GM12878 (cell line): ENCODE data around the gene WRAP73. TPM values are rescaled to one million over a fixed set of nuclear protein-coding genes. Genes with fewer than 3 reads are reported as not detected.

Source experiments
- CBX5 ChIP-seq: sonication (generic); IDR thresholded peaks from 2 replicates; pipeline ENCODE4 v1.6.1; 2016; ENCODE audit warnings: low read depth, moderate library complexity, mild to moderate bottlenecking, inconsistent platforms
- FOXK2 ChIP-seq: fragments of 450-650 bp; IDR thresholded peaks from 2 replicates; pipeline ENCODE4 v1.6.1; 2017; ENCODE audit warnings: mild to moderate bottlenecking, moderate library complexity
- GABPA ChIP-seq: IDR thresholded peaks from 2 replicates; pipeline ENCODE4 v1.6.1; 2014; ENCODE audit warnings: antibody characterized with exemption, low read depth, mild to moderate bottlenecking, inconsistent platforms
- IRF4 ChIP-seq: IDR thresholded peaks from 2 replicates; pipeline ENCODE4 v1.6.1; 2011; ENCODE audit warnings: low read depth, low read length
- PAX8 ChIP-seq: fragments of 450-650 bp; IDR thresholded peaks from 2 replicates; pipeline ENCODE4 v1.6.1; 2017; ENCODE audit warnings: mild to moderate bottlenecking, moderate library complexity
- RFX5 ChIP-seq: IDR thresholded peaks from 2 replicates; pipeline ENCODE4 v1.6.1; 2011; ENCODE audit warnings: low read depth, low read length, improper control_type of control experiment
- SMAD5 ChIP-seq: IDR thresholded peaks from 2 replicates; pipeline ENCODE4 v1.6.1; 2016; ENCODE audit warnings: antibody characterized with exemption, low read depth
- SRF ChIP-seq, 2 experiments: IDR thresholded peaks; 2 replicates each; pipeline ENCODE4 v1.6.1; 2011; ENCODE audit warnings: low read depth in 2 of 2, low read length in 2 of 2, mild to moderate bottlenecking in 1 of 2, moderate library complexity in 1 of 2
- SUPT20H ChIP-seq: IDR thresholded peaks from 2 replicates; pipeline ENCODE4 v1.6.1; 2011; ENCODE audit warnings: low read depth, mild to moderate bottlenecking, low read length, moderate library complexity, borderline replicate concordance; ENCODE audit not compliant: control insufficient read depth
- ZSCAN29 ChIP-seq: fragments of 450-650 bp; IDR thresholded peaks from 2 replicates; pipeline ENCODE4 v1.6.1; 2017; ENCODE audit warnings: mild to moderate bottlenecking, moderate library complexity
- polyA plus RNA-seq, 11 experiments: library from polyadenylated mRNA; depleted of rRNA in 4 of 11; unstranded in 6 of 11; stranded (reverse) in 5 of 11; fragments of >200 nt; fragmentation: Nextera tagmentation in 4 of 11; fragmentation: Illumina TruSeq in 1 of 11; extraction: Ambion mirVana in 4 of 11; extraction: Trizol in 1 of 11; gene quantifications; 1 replicate in 1 of 11; 2 replicates in 10 of 11; pipeline versions ENCODE4 v1.2.1 to v1.2.3, GENCODE V29; 2011 to 2016; ENCODE audit warnings: inconsistent platforms in 2 of 11, missing spikeins in 2 of 11, low read depth in 1 of 11
- total RNA-seq, 4 experiments: library from RNA; depleted of rRNA in 3 of 4; stranded (reverse); fragments of >200 nt in 3 of 4; fragmentation: Illumina TruSeq in 1 of 4; extraction: Trizol in 1 of 4; gene quantifications; 2 replicates each; pipeline versions ENCODE4 v1.2.1 to v1.2.3, GENCODE V29; 2013 to 2021
- TF ChIP-seq, protein P1 (sequence below): fragments of 450-650 bp; IDR thresholded peaks from 2 replicates; pipeline ENCODE4 v1.6.1; 2016; ENCODE audit warnings: mild to moderate bottlenecking

Gene WRAP73
- total and polyA plus RNA-seq, 10 of the 15 experiments (the other 5 are each of a cell fraction or from before 2014, with no cell fraction given) = 3.2 to 65.8 (median 48.0) TPM

- TF ChIP-seq SRF (IDR thresholded peaks at IDR 0.05; ENCODE audit: low read depth in 2 of 2, low read length in 2 of 2) (no peak), PAX8 (no peak), SUPT20H (no peak), FOXK2 (no peak), SMAD5 (no peak), CBX5 (no peak), GABPA (no peak), RFX5 (no peak), IRF4 (no peak), ZSCAN29 (no peak)
- TF ChIP-seq, protein P1, sequence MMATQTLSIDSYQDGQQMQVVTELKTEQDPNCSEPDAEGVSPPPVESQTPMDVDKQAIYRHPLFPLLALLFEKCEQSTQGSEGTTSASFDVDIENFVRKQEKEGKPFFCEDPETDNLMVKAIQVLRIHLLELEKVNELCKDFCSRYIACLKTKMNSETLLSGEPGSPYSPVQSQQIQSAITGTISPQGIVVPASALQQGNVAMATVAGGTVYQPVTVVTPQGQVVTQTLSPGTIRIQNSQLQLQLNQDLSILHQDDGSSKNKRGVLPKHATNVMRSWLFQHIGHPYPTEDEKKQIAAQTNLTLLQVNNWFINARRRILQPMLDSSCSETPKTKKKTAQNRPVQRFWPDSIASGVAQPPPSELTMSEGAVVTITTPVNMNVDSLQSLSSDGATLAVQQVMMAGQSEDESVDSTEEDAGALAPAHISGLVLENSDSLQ = no peak
These were observed 14.9 kb upstream of the WRAP73 start (continued) for GRCh38 chr1:3664700-3665375.
